ENCODE measurements around the gene MS4A15. TPM values are rescaled to one million over a fixed set of nuclear protein-coding genes. Genes with fewer than 3 reads are reported as not detected.

The MS4A15 gene
- total and polyA plus RNA-seq, 2 donors (not counting 1 experiment from before 2014, with no cell fraction given): not detected

- Histone ChIP-seq H3K27me3 (replicated peaks in 1 of 4; ENCODE audit: control extremely low read depth in 1 of 4, control insufficient read depth in 3 of 4, insufficient read depth in 4 of 4, low read length in 3 of 4) (peaks cover 0 to 8% (median 2%) of the 10 kb centered on the region in 4 experiments), H3K4me3 (ENCODE audit: control extremely low read depth in 1 of 5, extremely low read depth in 1 of 5, insufficient read depth in 1 of 5, low read depth in 2 of 5, low read length in 4 of 5) (no peak overlapping the region), H3K4me2 (replicated peaks; ENCODE audit: low read depth, low read length, poor library complexity, severe bottlenecking) (no peak overlapping the region), H3K79me2 (ENCODE audit: control insufficient read depth, insufficient read depth, low read length) (no peaks in the 10 kb centered on the region), H3K27ac (ENCODE audit: low read length in 2 of 2) (no peak overlapping the region), H3K9me3 (ENCODE audit: control extremely low read depth in 1 of 3, control insufficient read depth in 2 of 3, insufficient read depth in 1 of 3, low read length in 2 of 3) (peaks cover 0 to 14% (median 0%) of the 10 kb centered on the region in 3 donors), H3K36me3 (replicated peaks in 1 of 2; ENCODE audit: control extremely low read depth in 1 of 2, control insufficient read depth in 1 of 2, extremely low read depth in 1 of 2, insufficient read depth in 2 of 2, low read length in 1 of 2) (no peaks in the 10 kb centered on the region), H4K20me1 (ENCODE audit: control insufficient read depth, insufficient read depth, low read length, poor library complexity, severe bottlenecking) (no peaks in the 10 kb centered on the region), H3K9ac (ENCODE audit: low read length) (no peak overlapping the region), H3K4me1 (ENCODE audit: control insufficient read depth in 2 of 2, insufficient read depth in 2 of 2, low read length in 2 of 2) (no peaks in the 10 kb centered on the region), H2AFZ (ENCODE audit: insufficient read depth, low read depth, low read length, poor library complexity, severe bottlenecking) (no peak overlapping the region)
- POLR2A ChIA-PET: interaction anchor here (0.6 kb wide), 1 partner anchor 72 kb away, joined by 3 read pairs; no protein-coding TSS in a partner anchor
- no peak overlapping the region for H3K4me3 Mint-ChIP-seq
- ATAC-seq (ENCODE audit: low read depth): no peak
- no peak for TF ChIP-seq CTCF (IDR thresholded peaks at IDR 0.05)
- TF ChIP-seq EZH2 (IDR thresholded peaks at IDR 0.05; ENCODE audit: borderline replicate concordance, insufficient read depth, low read depth, low read length, poor library complexity, severe bottlenecking): no peak
- H3K27me3 Mint-ChIP-seq: peaks cover 43% of the 10 kb centered on the region
- H3K4me1 Mint-ChIP-seq: no peaks in the 10 kb centered on the region
- H3K27ac Mint-ChIP-seq: no peak overlapping the region
- H3K9me3 Mint-ChIP-seq (ENCODE audit: insufficient read depth): no peaks in the 10 kb centered on the region
- intact Hi-C loops (cut with micrococcal nuclease): no loop called here
- no peak for DNase-seq
- CTCF ChIA-PET: no interaction called here
- WGBS (ENCODE audit: insufficient coverage): 78% methylated on average over 3 of the region's 5 CpGs
Measured at GRCh38 chr11:60717956-60718355, 38.7 kb upstream of the MS4A15 start.

GRCh38 chr11:60718524-60719316, 37.9 kb upstream of the MS4A15 start:
- Histone ChIP-seq H3K27me3 (replicated peaks in 1 of 4; ENCODE audit: control extremely low read depth in 1 of 4, control insufficient read depth in 3 of 4, insufficient read depth in 4 of 4, low read length in 3 of 4) (peaks cover 0 to 8% (median 2%) of the 10 kb centered on the region in 4 experiments), H4K20me1 (ENCODE audit: control insufficient read depth, insufficient read depth, low read length, poor library complexity, severe bottlenecking) (no peaks in the 10 kb centered on the region), H3K27ac (ENCODE audit: low read length in 2 of 2) (no peak overlapping the region), H3K9ac (ENCODE audit: low read length) (no peak overlapping the region), H3K4me2 (replicated peaks; ENCODE audit: low read depth, low read length, poor library complexity, severe bottlenecking) (no peak overlapping the region), H3K4me1 (ENCODE audit: control insufficient read depth in 2 of 2, insufficient read depth in 2 of 2, low read length in 2 of 2) (no peaks in the 10 kb centered on the region), H3K4me3 (ENCODE audit: control extremely low read depth in 1 of 5, extremely low read depth in 1 of 5, insufficient read depth in 1 of 5, low read depth in 2 of 5, low read length in 4 of 5) (no peak overlapping the region), H2AFZ (ENCODE audit: insufficient read depth, low read depth, low read length, poor library complexity, severe bottlenecking) (no peak overlapping the region), H3K36me3 (replicated peaks in 1 of 2; ENCODE audit: control extremely low read depth in 1 of 2, control insufficient read depth in 1 of 2, extremely low read depth in 1 of 2, insufficient read depth in 2 of 2, low read length in 1 of 2) (no peaks in the 10 kb centered on the region), H3K9me3 (ENCODE audit: control extremely low read depth in 1 of 3, control insufficient read depth in 2 of 3, insufficient read depth in 1 of 3, low read length in 2 of 3) (peaks cover 0 to 14% (median 0%) of the 10 kb centered on the region in 3 donors), H3K79me2 (ENCODE audit: control insufficient read depth, insufficient read depth, low read length) (no peaks in the 10 kb centered on the region)
- ChIA-PET CTCF (no interaction called here), POLR2A (interaction anchor here (0.6 kb wide), 1 partner anchor 73 kb away, joined by 3 read pairs; no protein-coding TSS in a partner anchor)
- Mint-ChIP-seq H3K4me1 (no peaks in the 10 kb centered on the region), H3K27me3 (peaks cover 38% of the 10 kb centered on the region), H3K9me3 (ENCODE audit: insufficient read depth) (no peaks in the 10 kb centered on the region), H3K27ac (no peak overlapping the region), H3K4me3 (no peak overlapping the region)
- intact Hi-C loops (cut with micrococcal nuclease): no loop called here
- 84% methylated on average over 9 of the region's 10 CpGs for WGBS (ENCODE audit: insufficient coverage)
- no peak for TF ChIP-seq CTCF (IDR thresholded peaks at IDR 0.05)
- no peak for TF ChIP-seq EZH2 (IDR thresholded peaks at IDR 0.05; ENCODE audit: borderline replicate concordance, insufficient read depth, low read depth, low read length, poor library complexity, severe bottlenecking)
- ATAC-seq (ENCODE audit: low read depth): no peak
- no peak for DNase-seq

Data from B cell (primary cell).